Measurements from ENCODE around the gene UBE2Q2. TPM values are rescaled to one million over a fixed set of nuclear protein-coding genes. Genes with fewer than 3 reads are reported as not detected.

UBE2Q2 gene
- total RNA-seq, 1 donor from 2014 or later: 47.7 TPM

- TF ChIP-seq EZH2 (IDR thresholded peaks at IDR 0.05; ENCODE audit: insufficient read depth, low read length) (no peak), CTCF (IDR thresholded peaks at IDR 0.05; ENCODE audit: insufficient read depth, low read depth, low read length) (no peak)
- Mint-ChIP-seq H3K9me3 (ENCODE audit: unreplicated experiment) (no peaks in the 10 kb centered on the region), H3K27ac (ENCODE audit: unreplicated experiment) (no peak overlapping the region), H3K4me3 (ENCODE audit: unreplicated experiment) (no peak overlapping the region), H3K27me3 (ENCODE audit: low read depth, unreplicated experiment) (no peaks in the 10 kb centered on the region), H3K36me3 (ENCODE audit: low read depth, unreplicated experiment) (no peaks in the 10 kb centered on the region), H3K4me1 (ENCODE audit: low read depth, unreplicated experiment) (peaks cover 29% of the 10 kb centered on the region)
- Histone ChIP-seq H3K4me2 (ENCODE audit: low read length) (no peak overlapping the region), H3K36me3 (ENCODE audit: insufficient read depth, low read length) (no peaks in the 10 kb centered on the region), H3K9ac (ENCODE audit: low read length) (no peak overlapping the region), H3K9me3 (ENCODE audit: insufficient read depth, low read depth, low read length) (no peaks in the 10 kb centered on the region), H3K4me1 (ENCODE audit: insufficient read depth, low read length) (no peaks in the 10 kb centered on the region), H3K79me2 (ENCODE audit: insufficient read depth, low read length) (no peaks in the 10 kb centered on the region), H2AFZ (ENCODE audit: low read depth, low read length) (no peak overlapping the region), H3K27ac (ENCODE audit: low read depth, low read length) (no peak overlapping the region), H3K4me3 (ENCODE audit: insufficient read depth, low read depth, low read length) (no peak overlapping the region), H4K20me1 (ENCODE audit: insufficient read depth, low read length) (no peaks in the 10 kb centered on the region), H3K27me3 (ENCODE audit: insufficient read depth, low read length) (no peaks in the 10 kb centered on the region)
- FAIRE-seq (no peak), DNase-seq (ENCODE audit: low read depth) (no peak)
Measured at GRCh38 chr15:75828429-75828828, 14.8 kb upstream of the UBE2Q2 start.

DNA sequence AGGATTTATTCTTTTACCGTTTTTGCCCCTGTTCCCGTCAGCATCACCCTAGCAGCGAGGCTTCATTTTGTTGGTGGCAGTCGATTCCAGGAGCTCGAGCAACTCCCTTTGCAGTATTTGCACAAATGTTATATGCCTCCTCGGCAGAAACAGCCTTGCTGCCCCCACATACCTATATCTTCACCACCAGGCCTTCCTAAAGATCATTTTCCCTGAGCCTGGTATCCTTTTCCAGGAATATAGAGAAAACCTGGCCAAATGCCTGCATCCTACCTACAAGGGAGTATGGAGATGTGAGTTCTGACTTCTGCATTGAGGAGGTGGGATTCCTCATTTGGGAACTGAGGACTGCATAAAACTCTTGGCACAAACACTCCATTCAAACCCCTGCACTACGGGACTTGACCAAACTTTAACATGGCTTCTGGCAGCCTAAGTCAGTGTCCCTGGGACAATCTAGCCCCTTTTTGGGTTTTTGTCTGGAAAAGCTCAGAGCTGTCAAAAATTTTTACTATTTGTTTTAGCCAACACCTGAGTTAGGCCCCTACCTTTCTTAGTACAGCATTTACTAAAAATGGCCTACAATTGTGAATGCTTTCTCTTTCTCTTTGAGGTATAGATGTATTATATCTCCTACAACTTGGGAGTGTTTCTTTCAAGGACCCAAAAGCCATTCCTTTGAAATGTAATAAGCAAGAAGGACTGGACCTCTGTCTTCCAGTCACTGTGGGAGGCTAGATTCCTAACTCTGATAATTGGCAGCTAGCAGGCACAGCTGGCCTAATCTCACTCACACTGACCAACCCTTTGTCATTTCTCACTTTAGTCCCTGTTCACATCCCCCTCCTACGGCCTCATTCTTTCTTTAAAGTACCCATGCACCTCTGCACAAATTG, 12.1 kb upstream of the UBE2Q2 start:
- Mint-ChIP-seq H3K27ac (ENCODE audit: unreplicated experiment) (peak overlapping the region; percentile 48), H3K27me3 (ENCODE audit: low read depth, unreplicated experiment) (no peaks in the 10 kb centered on the region), H3K9me3 (ENCODE audit: unreplicated experiment) (no peaks in the 10 kb centered on the region), H3K4me3 (ENCODE audit: unreplicated experiment) (no peak overlapping the region), H3K4me1 (ENCODE audit: low read depth, unreplicated experiment) (peaks cover 21% of the 10 kb centered on the region), H3K36me3 (ENCODE audit: low read depth, unreplicated experiment) (no peaks in the 10 kb centered on the region)
- Histone ChIP-seq H2AFZ (ENCODE audit: low read depth, low read length) (peak overlapping the region; percentile 31), H3K27ac (ENCODE audit: low read depth, low read length) (no peak overlapping the region), H3K4me2 (ENCODE audit: low read length) (no peak overlapping the region), H3K27me3 (ENCODE audit: insufficient read depth, low read length) (no peaks in the 10 kb centered on the region), H3K4me3 (ENCODE audit: insufficient read depth, low read depth, low read length) (no peak overlapping the region), H3K9ac (ENCODE audit: low read length) (no peak overlapping the region), H3K4me1 (ENCODE audit: insufficient read depth, low read length) (no peaks in the 10 kb centered on the region), H3K79me2 (ENCODE audit: insufficient read depth, low read length) (no peaks in the 10 kb centered on the region), H3K36me3 (ENCODE audit: insufficient read depth, low read length) (no peaks in the 10 kb centered on the region), H4K20me1 (ENCODE audit: insufficient read depth, low read length) (no peaks in the 10 kb centered on the region), H3K9me3 (ENCODE audit: insufficient read depth, low read depth, low read length) (no peaks in the 10 kb centered on the region)
- TF ChIP-seq EZH2 (IDR thresholded peaks at IDR 0.05; ENCODE audit: insufficient read depth, low read length) (no peak), CTCF (IDR thresholded peaks at IDR 0.05; ENCODE audit: insufficient read depth, low read depth, low read length) (no peak)
- FAIRE-seq (no peak), DNase-seq (ENCODE audit: low read depth) (no peak)

- Histone ChIP-seq H3K27ac (ENCODE audit: low read depth, low read length) (no peak overlapping the region), H3K4me2 (ENCODE audit: low read length) (no peak overlapping the region), H3K36me3 (ENCODE audit: insufficient read depth, low read length) (no peaks in the 10 kb centered on the region), H2AFZ (ENCODE audit: low read depth, low read length) (peak overlapping the region; percentile 31), H3K79me2 (ENCODE audit: insufficient read depth, low read length) (no peaks in the 10 kb centered on the region), H3K4me3 (ENCODE audit: insufficient read depth, low read depth, low read length) (no peak overlapping the region), H3K4me1 (ENCODE audit: insufficient read depth, low read length) (peaks cover 3% of the 10 kb centered on the region), H3K9ac (ENCODE audit: low read length) (no peak overlapping the region), H3K27me3 (ENCODE audit: insufficient read depth, low read length) (no peaks in the 10 kb centered on the region), H3K9me3 (ENCODE audit: insufficient read depth, low read depth, low read length) (no peaks in the 10 kb centered on the region), H4K20me1 (ENCODE audit: insufficient read depth, low read length) (no peaks in the 10 kb centered on the region)
- FAIRE-seq (no peak), DNase-seq (ENCODE audit: low read depth) (no peak)
- Mint-ChIP-seq H3K4me1 (ENCODE audit: low read depth, unreplicated experiment) (peaks cover 21% of the 10 kb centered on the region), H3K9me3 (ENCODE audit: unreplicated experiment) (no peaks in the 10 kb centered on the region), H3K36me3 (ENCODE audit: low read depth, unreplicated experiment) (no peaks in the 10 kb centered on the region), H3K4me3 (ENCODE audit: unreplicated experiment) (no peak overlapping the region), H3K27me3 (ENCODE audit: low read depth, unreplicated experiment) (no peaks in the 10 kb centered on the region), H3K27ac (ENCODE audit: unreplicated experiment) (peak overlapping the region; percentile 48)
- TF ChIP-seq EZH2 (IDR thresholded peaks at IDR 0.05; ENCODE audit: insufficient read depth, low read length) (no peak), CTCF (IDR thresholded peaks at IDR 0.05; ENCODE audit: insufficient read depth, low read depth, low read length) (no peak)
Measured at GRCh38 chr15:75831806-75832102, 11.5 kb upstream of the UBE2Q2 start.

All from astrocyte (in vitro differentiated cells and primary cell).